ENCODE data around the gene ADAMTS8. TPM values are rescaled to one million over a fixed set of nuclear protein-coding genes. Genes with fewer than 3 reads are reported as not detected.

The ADAMTS8 gene
- total RNA-seq, 1 donor from 2014 or later: not detected

DNA sequence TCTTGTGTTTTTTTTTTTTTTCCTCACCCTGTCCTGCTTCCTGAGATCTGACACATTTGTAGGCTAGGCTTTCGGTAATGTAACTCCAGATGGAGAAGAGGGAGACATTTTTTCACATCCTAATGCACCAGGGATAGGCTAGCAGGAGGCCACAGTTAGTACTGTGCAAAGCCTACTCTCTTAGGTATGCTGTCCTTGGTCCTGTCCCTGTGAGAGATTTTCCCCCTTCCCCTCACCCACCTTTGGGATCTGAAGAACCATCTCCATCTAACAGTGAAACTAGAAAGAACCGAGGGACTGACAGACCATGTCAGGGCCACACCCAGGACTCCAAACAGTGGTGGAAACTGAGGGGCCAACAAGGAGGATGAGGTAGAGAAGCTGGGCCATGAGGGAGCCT is 29.2 kb downstream of the ADAMTS8 start:
- no peak for DNase-seq (ENCODE audit: low read depth, low spot score)

DNA sequence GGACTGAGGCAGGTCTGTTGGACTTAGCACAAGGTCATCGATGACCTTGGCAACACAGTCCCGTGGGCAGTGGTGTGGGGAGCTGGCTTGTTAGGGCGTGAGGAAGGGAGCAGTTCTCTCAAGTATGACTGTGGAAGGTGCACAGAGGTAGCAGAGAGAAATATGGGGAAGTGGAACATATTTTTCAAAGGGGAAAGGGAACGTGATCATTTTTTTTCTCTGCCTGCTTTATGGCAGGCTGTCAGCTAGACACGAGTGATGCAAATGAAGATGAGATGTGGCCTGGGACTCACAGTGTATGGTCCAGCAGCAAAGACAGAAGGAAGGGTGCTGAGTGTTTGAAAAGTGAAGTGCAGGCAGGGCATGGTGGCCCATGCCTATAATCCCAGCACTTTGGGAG is 30.6 kb downstream of the ADAMTS8 start:
- DNase-seq (ENCODE audit: low read depth, low spot score): no peak

DNA sequence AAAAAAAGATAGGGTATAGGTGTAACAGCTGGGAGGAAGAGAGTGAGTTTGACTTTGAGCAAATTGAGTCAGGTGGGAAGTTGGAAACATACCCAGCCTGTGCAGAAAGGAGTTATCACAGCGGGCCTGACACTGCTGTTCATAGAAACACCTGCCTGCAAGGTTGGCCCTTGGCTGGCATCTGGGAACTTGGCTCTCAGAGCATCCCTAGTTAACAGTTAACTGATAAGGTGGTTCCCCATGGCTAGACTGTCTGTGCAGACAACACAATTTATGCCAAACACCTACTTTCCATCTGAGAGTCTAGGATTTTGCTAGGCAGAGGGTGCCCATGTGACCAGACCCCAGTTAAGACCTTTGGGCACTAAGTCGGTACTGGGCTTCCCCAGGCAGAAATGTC is 31.4 kb downstream of the ADAMTS8 start:
- no peak for DNase-seq (ENCODE audit: low read depth, low spot score)

DNA sequence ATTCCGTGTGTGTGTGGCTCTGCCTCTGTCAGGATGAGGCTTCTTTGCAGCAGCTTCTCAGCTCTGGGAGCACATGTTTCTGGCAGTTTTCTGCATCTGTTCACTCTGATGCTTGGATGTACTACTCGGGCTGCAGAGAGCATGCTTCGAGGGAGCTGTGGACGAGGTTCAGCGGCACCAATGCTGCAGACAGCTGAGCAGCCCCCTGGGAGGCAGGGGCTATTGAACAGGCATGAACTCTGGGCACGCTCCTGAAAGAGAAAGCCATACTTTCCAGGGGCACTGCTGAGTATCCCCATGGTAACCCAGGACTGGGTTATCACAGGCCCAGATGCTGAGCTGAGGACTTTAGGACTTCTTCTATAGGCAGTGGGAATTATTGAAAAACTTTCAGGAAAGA is 33.8 kb downstream of the ADAMTS8 start:
- DNase-seq (ENCODE audit: low read depth, low spot score): no peak

DNA sequence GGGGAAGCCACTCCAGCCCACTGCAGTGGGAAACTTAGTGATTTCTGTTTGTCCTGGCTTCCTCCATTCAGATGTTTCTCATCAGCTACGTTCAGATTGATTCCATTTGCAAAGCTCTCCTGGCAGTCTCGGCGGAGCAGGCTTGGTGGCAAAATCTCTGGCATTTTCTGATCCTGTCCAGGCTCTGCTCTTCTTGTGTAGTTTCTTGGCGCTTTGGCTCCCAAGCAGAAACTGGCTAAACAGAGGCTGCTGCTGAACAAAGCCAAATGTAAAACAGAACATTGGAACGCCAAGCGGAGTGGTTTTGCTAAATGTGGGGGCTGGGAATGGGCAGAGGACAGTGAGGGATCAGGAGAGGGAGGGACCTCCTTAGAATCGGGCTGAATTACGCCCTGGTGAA is 36.7 kb downstream of the ADAMTS8 start:
- DNase-seq (ENCODE audit: low read depth, low spot score): no peak

DNA sequence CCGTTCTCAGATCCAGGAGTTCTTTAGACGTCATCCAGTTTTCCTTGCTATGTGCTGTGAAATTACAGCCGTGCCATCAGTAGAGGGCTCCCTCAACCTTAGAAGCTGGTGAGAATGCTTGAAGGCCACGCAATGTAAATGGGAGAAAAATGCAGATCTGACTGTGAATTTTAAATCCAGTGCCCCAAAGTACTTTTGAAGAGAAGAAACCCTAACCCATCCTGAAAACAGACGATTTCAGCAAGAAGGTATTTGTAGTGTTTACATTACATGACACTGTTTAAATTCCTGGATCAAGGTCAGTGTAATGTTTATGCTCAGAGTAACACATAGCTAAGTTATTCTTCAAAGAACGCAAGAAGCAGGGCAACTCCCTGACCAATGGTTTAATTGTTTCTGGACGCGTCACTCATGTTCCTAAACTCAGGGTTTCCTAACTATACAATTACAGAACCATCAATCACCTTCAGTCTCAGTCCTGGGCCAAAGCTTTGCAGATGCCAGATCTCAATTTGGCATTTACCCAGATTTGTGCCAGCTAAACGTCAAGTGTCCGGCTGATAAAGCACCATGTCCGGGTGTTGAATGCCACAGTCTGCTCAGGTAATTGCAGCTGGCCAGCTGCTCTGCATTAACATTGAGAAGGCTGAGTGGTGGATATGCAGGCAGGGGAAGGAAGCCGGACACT is 38.2 kb downstream of the ADAMTS8 start:
- DNase-seq (ENCODE audit: low read depth, low spot score): no peak

DNA sequence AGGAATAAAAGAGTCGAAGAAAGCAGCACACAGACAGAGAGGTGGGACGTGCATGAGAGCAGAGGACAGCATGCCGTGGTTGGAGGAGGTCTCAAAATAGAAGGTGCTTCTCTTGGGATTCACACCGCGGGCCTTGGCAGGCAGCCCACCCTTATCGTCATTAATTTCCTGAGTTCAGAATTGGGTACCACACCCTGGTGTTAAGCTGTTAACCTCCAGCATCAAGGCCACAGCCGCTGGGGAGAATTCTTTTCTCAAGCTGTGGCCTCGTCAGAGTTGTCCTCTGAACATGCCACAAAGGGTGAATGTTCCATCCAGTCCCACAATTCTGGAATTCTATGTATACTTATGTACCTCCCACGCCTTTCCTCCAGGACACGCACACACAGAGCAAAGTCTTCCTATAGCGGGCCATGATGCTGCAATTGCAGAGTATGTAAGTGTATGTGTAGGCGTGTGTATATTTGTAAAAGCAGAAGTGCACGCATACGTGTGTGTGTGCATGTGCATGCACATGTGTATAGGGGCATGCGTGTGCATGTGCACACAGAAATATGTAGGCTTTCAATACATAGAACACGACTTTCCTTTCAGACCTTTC is 39.0 kb downstream of the ADAMTS8 start:
- DNase-seq (ENCODE audit: low read depth, low spot score): no peak

DNA sequence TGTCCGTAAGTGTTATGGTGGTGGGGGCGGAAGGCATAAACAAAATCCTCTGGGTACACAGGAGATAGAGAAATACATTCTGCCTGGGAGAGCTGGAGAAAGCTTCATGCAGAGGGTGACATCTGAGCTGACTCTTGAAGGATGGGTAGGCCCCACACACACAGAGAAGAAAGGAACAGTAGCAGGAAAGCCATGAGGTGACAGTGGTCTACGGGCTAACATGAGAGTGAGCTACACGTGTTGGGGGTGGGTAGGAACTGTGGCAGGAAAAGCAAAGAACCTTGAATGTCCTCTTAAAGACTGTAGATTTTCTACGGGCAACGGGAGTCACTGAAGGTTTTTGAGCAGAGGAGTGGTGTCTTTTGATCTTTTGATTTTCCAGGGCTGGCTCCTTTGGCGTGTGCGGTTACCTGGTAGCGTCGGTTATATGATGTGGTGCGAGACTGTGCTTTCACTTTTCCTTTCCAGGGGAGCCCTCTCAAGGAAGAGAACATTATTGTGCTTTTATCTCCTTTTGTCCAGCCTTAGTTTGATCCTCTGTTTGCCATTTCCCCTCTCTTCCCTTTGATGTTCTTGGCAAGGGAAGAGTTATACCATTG is 39.7 kb downstream of the ADAMTS8 start:
- DNase-seq (ENCODE audit: low read depth, low spot score): no peak

DNA sequence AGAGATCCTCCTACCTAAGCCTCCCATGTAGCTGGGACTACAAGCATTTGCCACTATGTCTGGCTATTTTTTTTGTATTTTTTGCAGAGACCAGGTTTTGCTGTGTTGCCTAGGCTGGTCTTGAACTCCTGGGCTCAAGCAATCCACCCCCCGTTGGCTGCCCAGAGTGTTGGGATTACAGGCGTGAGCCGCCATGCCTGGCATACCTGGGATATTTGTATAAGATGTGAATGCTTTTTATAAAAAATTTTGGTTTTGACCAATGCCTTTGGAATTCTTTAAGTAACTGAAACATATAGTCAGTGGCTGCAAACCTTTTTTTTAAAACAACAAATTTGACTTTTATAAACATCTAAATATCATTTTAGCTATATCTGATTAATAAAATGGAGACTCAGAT is 42.4 kb downstream of the ADAMTS8 start:
- DNase-seq (ENCODE audit: low read depth, low spot score): no peak

DNA sequence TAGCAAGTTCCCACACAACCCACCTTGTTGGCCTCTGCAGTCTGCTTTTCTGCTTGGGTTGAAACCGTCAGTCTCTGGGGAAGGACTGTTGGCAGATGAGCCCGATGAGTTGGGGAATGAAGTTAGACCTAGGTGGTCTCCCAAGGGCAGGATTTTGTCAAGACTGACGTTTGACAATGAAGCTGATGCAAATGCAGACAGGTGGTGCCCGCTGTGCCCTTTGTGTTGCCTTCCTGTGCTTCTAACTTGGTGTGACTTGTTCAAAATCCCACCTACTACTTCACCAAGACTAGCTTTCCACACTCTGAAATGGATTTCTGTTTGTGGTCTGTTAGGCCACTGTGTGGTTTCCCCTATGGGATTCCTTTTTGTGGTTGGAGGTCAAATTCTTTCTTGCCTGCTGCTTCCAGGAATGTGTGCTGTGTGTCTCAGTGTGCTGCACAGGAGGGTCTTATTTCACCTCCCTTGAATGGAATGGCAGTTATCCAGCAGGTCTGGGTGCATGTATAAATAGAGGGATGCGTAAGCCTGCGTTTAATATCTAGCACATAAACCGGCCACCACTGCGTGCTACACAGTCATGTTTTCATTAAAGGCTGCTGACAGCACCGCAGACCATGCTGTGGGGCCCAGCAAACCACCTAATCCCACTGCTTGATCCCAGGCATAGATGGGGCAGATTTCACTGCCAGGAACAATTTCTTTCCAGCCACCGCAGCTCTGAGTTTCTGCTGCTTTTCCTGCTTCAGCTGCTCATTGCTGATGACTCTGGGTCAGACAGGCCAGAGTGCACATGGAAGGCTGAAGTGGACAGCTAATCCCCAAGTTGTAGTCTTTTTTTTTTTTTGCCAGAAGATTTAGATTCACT is 44.8 kb downstream of the ADAMTS8 start:
- DNase-seq (ENCODE audit: low read depth, low spot score): no peak

DNA sequence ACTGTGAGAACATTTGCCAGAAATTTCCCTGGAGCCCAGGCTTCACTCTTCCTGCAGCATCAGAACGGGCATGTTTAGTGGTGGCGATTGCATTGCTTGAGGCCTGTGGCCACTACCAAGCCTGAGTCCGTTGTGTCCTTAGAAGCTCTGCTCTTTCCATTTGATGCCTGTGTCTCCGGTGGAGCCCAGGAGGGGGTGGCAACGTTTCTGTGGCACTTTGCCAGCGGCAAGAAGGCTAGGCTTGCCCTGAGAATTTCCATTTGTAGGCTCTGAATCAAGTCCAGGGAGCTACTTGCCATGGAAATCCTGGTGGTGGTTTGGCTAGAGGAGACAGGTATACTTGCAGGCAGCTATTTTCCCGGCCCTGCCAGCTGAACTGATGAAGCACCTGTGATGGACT is 47.1 kb downstream of the ADAMTS8 start:
- no peak for DNase-seq (ENCODE audit: low read depth, low spot score)

DNA sequence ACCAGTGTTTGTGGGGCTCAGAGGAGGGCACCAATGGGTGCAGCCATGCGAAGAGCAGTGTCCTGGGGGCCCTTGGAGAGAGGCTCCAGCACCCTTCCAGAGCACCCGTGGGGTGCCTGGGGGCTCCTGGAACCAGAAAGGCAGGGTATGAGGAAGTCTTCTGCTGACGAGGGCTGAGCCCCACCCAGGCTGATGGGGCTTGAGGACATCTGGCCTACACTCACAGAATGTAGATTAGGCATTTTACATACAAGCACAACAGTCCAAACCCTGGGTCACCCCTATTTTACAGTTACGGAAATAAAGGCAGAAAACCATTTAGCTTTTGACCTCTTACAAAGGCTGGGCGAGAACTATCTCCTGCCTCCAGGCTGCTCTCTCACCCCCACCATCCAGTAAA is 47.6 kb downstream of the ADAMTS8 start:
- no peak for DNase-seq (ENCODE audit: low read depth, low spot score)

DNA sequence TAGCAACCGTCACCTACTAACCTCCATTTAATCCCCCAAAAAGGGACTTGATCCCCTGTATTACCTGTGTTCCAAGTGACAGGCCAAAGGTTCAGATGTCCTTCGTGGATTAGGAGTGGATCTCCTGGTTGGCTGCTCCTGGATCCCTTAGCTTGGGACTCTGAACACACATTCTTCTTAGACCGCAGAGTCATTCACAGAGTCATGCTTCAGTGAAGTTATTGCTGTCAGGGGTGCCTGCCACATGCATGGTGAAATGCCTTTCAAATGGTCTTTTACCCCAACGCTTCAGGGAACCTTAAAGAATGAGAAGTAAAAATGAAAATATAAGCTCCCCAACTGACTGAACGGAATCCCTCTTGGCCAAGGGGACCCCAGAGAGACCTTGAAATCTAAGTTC is 49.1 kb downstream of the ADAMTS8 start:
- DNase-seq (ENCODE audit: low read depth, low spot score): no peak

DNA sequence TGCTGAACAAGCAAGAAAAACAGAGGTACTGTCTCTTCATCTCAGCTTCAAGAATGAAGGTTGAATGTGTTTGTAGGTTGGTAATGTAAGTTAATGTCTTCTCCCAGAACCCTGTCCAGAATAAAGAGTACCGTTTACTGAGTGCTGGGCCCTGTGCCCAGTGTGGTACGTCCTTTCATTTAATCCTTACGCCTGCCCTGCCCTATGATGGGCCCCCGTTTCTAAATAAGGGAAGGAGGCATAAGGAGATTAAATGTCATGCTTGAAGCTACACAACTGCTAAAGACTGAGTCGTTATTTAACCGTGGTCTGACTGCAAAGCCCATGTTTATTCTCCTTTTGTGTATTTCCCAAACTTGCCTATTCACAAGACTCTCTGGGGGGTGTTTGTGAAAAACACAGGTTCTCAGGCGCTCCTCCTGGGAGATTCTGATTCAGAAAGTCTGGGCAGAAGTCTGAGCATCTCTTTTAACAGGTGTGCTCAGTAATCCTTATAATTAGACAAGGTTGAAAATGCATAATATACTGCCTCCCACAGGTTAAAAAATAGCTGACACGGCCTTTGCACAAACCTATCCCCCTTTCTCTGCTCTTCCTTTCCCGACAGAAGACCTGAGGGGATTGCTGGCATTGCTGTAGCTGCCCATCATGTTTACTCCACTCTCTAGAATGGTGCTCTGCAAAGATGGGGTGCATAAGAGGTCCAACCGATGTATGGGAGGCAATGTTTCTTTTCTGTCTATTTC is 57.4 kb downstream of the ADAMTS8 start:
- no peak for DNase-seq (ENCODE audit: low read depth, low spot score)

DNA sequence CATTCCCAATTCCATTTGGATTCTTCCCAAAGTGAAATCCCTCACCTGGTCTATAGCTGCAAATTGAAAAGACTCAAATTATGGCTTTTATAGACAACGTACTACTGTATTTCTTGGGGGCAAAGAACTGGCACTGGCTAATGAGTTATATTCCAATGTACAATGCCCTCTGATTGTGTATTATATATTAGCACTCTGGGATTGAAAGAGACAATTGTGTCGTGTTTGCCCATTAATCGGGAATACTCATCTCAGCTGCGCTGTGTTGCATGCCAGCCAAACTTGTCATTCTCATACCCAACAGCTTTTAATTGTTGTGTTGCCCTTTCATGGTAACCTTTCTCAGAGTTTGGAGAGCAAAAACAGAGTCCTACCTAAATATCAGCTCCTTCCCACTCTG is 58.7 kb downstream of the ADAMTS8 start:
- DNase-seq (ENCODE audit: low read depth, low spot score): no peak

DNA sequence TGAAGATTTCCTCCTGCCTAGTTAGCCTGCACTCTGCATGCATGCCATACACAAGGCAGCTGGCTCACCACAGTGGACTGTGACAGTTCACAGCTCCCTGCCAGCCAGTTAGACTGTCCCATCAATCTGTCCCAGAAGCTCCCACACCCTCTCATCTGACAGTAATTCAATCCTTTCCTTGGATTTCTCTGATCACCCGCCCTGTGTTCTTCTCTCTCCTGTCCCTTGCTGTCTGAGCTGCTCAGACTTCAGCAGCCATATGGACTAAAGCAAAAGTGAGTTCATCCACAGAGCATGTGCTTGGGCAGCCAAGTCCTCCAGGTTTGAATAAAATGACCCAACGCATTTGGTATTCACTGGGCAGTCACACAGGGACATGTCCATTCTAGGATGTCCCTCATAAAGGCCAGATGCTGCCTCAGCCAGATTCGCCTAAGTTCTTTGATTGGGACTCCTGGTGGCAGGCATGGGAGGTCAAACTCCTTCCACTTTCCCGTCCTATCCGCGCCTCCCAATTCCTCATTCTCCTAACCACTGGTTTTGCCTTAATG is 59.2 kb downstream of the ADAMTS8 start:
- no peak for DNase-seq (ENCODE audit: low read depth, low spot score)

DNA sequence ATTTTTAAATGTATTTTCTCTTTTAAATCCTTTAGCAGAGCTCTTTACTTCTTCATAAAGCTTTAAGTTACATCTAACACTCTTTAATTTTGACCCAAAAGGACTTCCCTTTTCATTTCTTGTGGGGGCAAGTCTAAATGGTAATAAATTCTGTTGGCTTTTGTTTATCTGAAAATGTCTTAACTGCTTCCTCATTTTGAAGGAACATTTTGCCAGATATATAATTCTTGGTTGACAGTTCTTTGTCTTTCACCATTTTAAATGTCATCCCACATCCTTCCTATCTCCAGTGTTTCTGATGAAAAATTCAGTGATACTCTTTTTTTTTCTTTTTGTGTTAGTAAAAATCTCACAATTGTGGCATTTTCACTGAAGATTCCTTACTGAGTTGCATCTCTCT is 69.0 kb downstream of the ADAMTS8 start:
- no peak for DNase-seq (ENCODE audit: low read depth, low spot score)

DNA sequence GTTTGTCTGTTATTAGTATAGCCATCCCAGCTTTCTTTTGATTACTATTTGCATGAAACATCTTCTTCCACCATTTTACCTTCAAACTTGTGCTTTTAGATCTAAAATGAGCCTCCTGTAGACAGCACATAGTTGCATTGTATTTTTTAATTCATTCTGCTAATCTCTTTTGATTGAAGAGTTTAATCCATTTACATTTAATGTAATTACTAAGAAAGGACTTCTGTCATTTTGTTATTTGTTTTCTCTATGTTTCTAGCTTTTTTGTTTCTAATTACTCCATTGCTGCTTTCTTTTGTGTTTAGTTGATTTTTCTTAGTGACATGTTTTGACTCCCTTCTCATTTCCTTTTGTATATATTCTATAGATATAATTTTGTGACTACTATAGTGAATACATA is 70.0 kb downstream of the ADAMTS8 start:
- DNase-seq (ENCODE audit: low read depth, low spot score): no peak
